ENCODE data around the gene PNPLA2.

Gene PNPLA2

GRCh38 chr11:827897-828192 is 9.1 kb downstream of the PNPLA2 start, which contains the start of gene CRACR2B:
Gene CRACR2B, plus strand, starts transcription at chr11:827919. Its CDS starts 689 bp downstream, at chr11:828608.
- no peak for ATAC-seq
- TF ChIP-seq ZFP30 (CRISPR knock-in tag; IDR thresholded peaks at IDR 0.05) (no peak), TOX (CRISPR knock-in tag; IDR thresholded peaks at IDR 0.05; ENCODE audit: borderline replicate concordance) (no peak), CSRNP3 (CRISPR knock-in tag; IDR thresholded peaks at IDR 0.05) (no peak), TSHZ2 (CRISPR knock-in tag; IDR thresholded peaks at IDR 0.05) (no peak), ZNF8 (CRISPR knock-in tag; IDR thresholded peaks at IDR 0.05) (no peak), GLIS3 (CRISPR knock-in tag; IDR thresholded peaks at IDR 0.05) (no peak), BACH2 (CRISPR knock-in tag; IDR thresholded peaks at IDR 0.05; ENCODE audit: borderline replicate concordance) (no peak), SNAI2 (CRISPR knock-in tag; IDR thresholded peaks at IDR 0.05) (no peak), TCF4 (CRISPR knock-in tag; IDR thresholded peaks at IDR 0.05; ENCODE audit: borderline replicate concordance) (no peak), ZFP3 (CRISPR knock-in tag; IDR thresholded peaks at IDR 0.05) (no peak), PPARA (CRISPR knock-in tag; IDR thresholded peaks at IDR 0.05; ENCODE audit: borderline replicate concordance) (no peak), RARB (CRISPR knock-in tag; IDR thresholded peaks at IDR 0.05) (no peak), ZC3H10 (CRISPR knock-in tag; IDR thresholded peaks at IDR 0.05) (no peak), CSDC2 (CRISPR knock-in tag; IDR thresholded peaks at IDR 0.05) (no peak), ZNF565 (CRISPR knock-in tag; conservative IDR thresholded peaks at IDR 0.05; ENCODE audit: low read depth) (no peak), ISL1 (CRISPR knock-in tag; IDR thresholded peaks at IDR 0.05) (no peak)

- no peak for TF ChIP-seq PATZ1 (CRISPR knock-in tag; IDR thresholded peaks at IDR 0.05; ENCODE audit: borderline replicate concordance)
- TF ChIP-seq ZNF70 (CRISPR knock-in tag; IDR thresholded peaks at IDR 0.05): no peak
- TF ChIP-seq ZNF8 (CRISPR knock-in tag; IDR thresholded peaks at IDR 0.05): no peak
- no peak for TF ChIP-seq PPARA (CRISPR knock-in tag; IDR thresholded peaks at IDR 0.05; ENCODE audit: borderline replicate concordance)
- TF ChIP-seq ESRRG (CRISPR knock-in tag; IDR thresholded peaks at IDR 0.05): no peak
- no peak for TF ChIP-seq CSRNP3 (CRISPR knock-in tag; IDR thresholded peaks at IDR 0.05)
- no peak for TF ChIP-seq ARNTL (CRISPR knock-in tag; IDR thresholded peaks at IDR 0.05; ENCODE audit: borderline replicate concordance, low read depth)
- no peak for TF ChIP-seq ZFP30 (CRISPR knock-in tag; IDR thresholded peaks at IDR 0.05)
- no peak for TF ChIP-seq TCF4 (CRISPR knock-in tag; IDR thresholded peaks at IDR 0.05; ENCODE audit: borderline replicate concordance)
- TF ChIP-seq CSDC2 (CRISPR knock-in tag; IDR thresholded peaks at IDR 0.05): no peak
- no peak for TF ChIP-seq BACH2 (CRISPR knock-in tag; IDR thresholded peaks at IDR 0.05; ENCODE audit: borderline replicate concordance)
- TF ChIP-seq TOX (CRISPR knock-in tag; IDR thresholded peaks at IDR 0.05; ENCODE audit: borderline replicate concordance): no peak
- no peak for TF ChIP-seq CREB5 (CRISPR knock-in tag; IDR thresholded peaks at IDR 0.05; ENCODE audit: low read depth)
- TF ChIP-seq ISL1 (CRISPR knock-in tag; IDR thresholded peaks at IDR 0.05): no peak
- no peak for TF ChIP-seq GLIS3 (CRISPR knock-in tag; IDR thresholded peaks at IDR 0.05)
- TF ChIP-seq RARB (CRISPR knock-in tag; IDR thresholded peaks at IDR 0.05): no peak
- no peak for TF ChIP-seq OSR1 (CRISPR knock-in tag; IDR thresholded peaks at IDR 0.05)
- ATAC-seq: no peak
These were observed 9.9 kb downstream of the PNPLA2 start for GRCh38 chr11:828506-829175.
